Posterior vena cava (tissue), 2 donors: Measurements from ENCODE around the gene DCXR. TPM values are rescaled to one million over a fixed set of nuclear protein-coding genes. Genes with fewer than 3 reads are reported as not detected.
A peak's percentile ranks its signal among the peaks of the same experiment; 100 is the strongest.

Source experiments
- DNase-seq: peaks from one replicate; pipeline ENCODE4 v3.0.0-alpha.2; 2020; ENCODE audit warnings: low spot score
- intact Hi-C, 2 donors: fragments of 100-400 bp; cut with DNase I; formaldehyde crosslinking; loops; one replicate each; pipeline versions ENCODE4 v1.14.1 to v1.14.2; 2022 to 2023
- total RNA-seq, 2 donors: library from RNA; stranded (reverse); fragmentation: NEBNext Ultra II Directional; extraction: Animal tissue kit (Norgen Biotek cat#: 25700); gene quantifications; one replicate each; pipeline ENCODE4 v1.2.1, GENCODE V29; 2021
- donor health status: DM: yes; HTN: yes; CAD: no.
- donor health status: DM: yes; HTN: yes; CAD: no.

Gene DCXR
- total RNA-seq, 2 donors from 2014 or later = 44.1 to 52.1 TPM

DNA sequence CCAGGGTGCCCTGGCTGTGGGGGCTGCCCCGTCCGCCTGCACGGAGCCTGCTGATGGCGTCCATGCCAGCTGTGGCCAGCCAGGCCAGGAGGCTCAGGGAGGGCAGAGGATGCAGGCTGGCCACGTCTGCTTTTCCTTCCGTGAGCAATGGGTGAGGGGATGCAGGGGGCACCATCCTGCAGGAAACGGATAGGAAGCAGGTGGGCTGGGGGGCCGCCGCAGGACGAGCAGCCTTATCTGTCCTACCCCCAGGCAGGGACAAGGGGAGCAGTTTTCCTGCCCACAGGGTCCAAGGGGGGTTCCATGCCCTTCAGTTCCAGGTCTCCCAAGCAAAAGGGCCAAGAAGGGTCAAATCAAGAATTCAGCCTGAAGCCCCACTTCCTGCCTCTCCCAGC is 21.4 kb upstream of the DCXR start:
- intact Hi-C loops = no loop called here
- DNase-seq = no peak

DNA sequence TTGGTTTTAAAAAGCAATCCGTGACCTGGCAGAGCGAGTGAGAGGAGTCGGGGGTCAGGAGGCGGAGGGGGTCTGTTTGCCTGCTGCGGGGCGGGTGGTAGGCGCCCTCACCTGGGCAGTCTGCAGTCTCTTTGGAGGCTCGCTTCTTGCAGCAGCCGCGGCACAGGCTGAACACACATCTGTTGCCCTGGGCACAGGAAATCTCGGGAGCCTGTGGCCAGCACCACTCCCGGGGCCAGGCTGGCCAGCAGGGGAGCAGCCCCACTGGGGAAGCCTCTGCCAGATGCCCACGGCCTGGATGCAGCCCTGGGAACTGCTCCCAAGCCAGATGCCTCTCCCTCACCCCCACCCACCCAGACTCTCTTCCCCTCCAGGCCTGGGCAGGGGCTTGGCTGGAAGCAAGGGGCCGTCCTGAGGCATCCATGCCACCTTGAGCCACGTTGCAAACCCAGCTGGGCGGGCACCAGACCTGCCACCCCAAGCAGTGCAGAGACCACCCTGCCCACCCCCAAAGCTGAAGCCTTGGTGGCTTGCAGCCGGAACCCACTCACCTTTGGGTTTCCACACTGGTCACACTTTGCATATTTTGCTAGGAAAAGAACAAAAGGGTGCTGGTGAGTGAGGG is 20.8 kb upstream of the DCXR start:
- DNase-seq = no peak
- intact Hi-C loops = no loop called here

DNA sequence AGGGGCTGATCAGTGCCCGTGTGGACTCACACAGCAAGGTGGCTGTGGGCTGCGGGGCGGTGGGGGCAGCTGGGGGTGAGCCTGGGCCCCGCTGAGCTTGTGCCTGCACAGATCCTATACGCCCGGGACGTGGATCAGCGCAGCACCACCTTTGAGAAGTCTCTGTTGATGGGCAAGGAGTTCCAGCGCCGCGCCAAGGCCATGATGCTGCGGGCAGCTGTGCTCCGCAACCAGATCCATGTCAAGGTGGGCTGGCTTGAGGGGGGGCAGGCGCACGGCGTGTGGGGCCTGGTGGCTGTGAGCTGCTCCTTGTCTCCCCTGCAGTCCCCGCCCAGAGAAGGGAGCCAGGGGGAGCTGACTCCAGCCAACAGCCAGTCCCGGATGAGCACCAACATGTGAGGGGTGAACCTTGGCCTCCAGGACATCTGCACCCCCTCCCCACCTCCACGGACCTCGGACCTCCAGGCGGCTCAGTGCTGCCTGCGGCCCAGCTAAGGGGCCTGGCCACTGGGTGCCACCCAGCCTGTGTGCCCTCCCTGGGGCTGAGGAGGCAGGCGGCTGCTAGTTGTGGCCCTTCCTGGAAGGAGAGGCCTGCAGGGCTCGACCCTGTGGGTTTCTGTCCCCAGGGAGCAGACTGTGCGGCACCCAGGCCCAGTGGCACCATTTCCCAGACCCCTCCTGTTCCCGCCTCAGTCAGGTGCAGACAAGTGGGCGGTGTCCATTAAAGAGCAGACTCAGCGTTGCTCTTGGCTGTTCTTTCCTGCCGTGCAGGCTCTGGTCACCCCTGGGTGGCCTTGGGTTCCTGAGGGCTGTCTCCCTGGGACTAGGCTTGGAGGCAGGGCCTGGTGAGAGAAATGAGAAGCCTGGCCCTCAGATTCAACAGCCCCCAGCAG is 19.5 kb upstream of the DCXR start:
- intact Hi-C loops = no loop called here
- DNase-seq = no peak

DNA sequence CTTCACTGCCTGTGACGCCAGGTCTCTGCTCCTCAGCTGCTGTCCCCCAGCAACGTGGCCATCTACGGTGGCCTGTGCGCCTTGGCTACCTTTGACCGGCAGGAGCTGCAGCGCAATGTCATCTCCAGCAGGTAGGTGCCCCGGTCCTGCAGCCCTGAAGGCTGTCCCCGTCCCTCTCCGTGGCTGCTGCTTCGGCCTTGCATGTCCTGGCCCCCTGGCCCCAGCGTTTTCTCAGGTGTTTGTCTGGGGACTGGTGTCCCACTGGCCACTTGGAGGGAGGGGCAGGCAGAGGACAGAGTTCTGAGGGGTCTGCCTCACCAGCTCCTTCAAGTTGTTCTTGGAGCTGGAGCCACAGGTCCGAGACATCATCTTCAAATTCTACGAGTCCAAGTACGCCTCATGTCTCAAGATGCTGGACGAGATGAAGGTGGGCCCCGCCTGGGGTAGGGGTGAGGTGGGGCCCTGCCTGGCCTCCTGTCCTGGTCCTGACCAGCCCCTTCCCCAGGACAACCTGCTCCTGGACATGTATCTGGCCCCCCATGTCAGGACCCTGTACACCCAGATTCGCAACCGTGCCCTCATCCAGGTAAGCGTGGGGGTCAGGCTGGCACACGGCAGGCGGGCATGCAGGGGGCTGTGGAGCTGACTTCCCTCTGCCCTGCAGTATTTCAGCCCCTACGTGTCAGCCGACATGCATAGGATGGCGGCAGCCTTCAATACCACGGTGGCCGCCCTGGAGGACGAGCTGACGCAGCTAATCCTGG is 18.6 kb upstream of the DCXR start:
- intact Hi-C loops = loop anchor here in 1 of 2 donors (1.0 kb wide), 1 partner anchor 19 kb away; no protein-coding TSS in a partner anchor
- DNase-seq = no peak

DNA sequence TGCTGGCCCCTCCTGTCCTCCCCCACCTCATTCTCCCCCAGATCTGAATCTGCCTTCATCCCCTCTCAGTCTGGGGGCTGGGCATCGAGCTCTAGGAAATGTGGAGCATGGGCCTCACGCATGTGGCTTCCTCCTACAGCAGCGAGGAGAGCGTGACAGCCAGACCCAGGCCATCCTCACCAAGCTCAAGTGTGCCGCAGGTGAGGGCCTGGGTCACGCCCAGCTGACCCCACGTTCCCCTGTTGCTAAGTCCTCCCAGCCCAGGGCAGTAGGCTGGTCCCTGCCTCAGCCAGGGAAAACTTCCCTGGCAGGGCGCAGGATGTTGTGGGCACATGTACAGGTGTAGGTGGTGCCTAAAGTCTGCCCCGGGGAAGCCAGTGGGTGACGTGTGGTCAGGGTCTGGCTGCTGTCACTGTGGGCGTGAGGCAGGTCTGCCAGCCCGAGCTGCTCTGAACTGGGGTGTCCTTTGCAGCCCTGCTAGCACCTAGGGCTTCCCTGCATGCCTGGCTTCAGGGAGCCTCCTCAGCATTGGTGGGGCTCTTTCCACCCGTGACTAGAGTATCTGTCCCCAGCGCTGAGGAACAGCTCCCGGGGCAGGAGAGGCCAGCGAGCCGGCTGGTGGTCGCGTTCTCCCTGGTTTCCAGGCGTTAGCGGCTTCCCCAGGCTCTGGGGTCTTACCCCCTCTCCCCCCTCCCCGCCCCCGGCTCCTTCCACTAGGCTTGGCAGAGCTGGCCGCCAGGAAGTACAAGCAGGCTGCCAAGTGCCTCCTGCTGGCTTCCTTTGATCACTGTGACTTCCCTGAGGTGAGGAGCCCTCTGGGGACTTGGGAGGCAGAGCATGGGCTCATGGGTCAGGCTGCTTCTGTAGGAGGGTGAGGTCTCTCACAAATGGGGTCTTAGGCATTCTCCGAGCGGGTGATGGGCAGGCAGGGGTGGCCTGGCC is 17.8 kb upstream of the DCXR start:
- intact Hi-C loops = loop anchor here in 1 of 2 donors (1.0 kb wide), 1 partner anchor 20 kb away; no protein-coding TSS in a partner anchor
- no peak for DNase-seq

DNA sequence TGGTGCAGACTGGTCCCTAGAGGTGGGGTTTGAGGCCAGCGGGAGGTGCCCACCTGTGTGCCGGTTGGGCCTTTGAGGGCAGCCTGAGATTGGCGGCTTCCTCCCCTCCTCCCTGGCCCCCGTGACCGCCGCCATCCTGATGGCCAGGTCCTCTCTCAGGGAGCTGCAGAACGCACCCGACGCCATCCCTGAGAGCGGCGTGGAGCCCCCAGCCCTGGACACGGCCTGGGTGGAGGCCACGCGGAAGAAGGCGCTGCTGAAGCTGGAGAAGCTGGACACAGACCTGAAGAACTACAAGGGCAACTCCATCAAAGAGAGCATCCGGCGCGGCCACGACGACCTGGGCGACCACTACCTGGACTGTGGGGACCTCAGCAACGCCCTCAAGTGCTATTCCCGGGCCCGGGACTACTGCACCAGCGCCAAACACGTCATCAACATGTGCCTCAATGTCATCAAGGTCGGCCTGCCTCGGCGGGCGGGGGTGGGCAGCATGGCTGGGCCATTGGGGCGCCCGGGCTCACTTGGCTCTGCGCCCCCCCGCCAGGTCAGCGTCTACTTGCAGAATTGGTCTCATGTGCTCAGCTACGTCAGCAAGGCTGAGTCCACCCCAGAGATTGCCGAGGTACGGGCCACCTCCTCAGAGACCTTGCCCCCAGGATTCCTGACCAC is 17.0 kb upstream of the DCXR start:
- DNase-seq = no peak
- intact Hi-C loops = loop anchor here in 1 of 2 donors (1.0 kb wide), 1 partner anchor 21 kb away; no protein-coding TSS in a partner anchor

DNA sequence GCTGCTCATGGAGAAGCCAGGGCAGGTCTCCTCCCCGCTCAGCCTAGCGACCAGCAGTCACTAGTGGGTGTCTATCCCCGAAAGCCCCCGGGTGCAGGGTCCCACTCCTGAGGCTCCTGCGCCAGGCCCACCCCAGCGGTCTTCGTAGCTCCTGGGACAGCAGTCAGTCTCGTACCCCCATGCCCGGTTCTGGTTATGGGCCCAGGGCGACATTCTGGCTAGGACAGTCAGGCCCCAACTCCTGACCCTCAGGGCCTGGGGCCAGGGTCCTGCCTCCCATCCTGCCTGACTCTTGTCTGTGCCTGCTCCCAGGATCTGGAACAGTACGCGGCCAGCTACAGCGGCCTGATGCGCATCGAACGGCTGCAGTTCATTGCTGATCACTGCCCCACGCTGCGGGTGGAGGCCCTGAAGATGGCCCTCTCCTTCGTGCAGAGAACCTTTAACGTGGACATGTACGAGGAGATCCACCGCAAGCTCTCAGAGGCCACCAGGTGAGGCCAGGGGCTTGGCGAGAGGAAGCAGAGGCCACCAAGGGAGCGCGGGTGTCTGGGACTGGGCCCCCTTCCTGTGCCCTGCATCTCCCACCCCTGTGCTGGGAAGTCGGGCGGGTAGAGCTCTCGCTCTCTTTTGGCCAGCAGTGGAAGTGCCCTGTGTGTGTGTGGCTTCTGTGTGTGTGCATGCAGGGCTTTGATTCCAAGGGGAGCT is 16.2 kb upstream of the DCXR start:
- intact Hi-C loops = no loop called here
- DNase-seq = no peak

DNA sequence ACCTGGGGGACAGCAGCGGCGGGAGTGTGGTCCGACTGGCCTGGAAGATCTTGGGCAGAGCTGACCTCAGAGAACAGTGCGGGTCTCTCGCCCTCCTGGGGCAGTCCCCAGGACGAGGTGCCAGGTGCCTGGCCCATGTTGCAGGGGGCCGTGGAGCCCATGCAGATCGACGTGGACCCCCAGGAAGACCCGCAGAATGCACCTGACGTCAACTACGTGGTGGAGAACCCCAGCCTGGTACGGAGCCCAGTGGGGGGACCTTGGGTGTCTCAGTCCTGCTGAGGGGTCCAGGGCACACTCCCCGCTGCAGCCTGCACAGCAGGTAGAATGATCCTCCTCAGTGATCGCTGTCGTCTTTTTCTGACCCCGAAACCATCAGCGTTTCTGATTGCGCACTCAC is 15.6 kb upstream of the DCXR start:
- intact Hi-C loops = no loop called here
- no peak for DNase-seq

DNA sequence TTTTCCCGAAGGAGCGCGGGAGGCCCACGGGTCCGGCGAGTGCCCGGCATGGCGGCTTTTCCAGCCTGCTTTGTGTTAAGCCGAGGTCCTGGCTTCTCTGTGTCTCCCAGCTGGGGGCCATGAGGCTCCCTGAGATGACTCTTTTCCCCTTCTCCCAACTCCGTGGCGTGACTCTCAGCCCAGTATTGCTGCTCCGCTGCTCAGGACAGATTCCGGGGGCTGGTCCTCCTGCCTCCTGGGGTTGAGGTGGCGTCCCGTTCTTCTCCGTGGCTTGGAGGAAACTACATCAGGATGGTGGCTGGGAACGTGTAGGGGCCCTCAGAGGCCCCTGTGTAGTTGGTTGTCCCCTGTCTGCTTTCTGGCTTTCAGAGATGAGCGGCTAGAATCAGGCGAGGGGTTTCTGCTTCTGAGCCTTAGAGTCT is 15.2 kb upstream of the DCXR start:
- intact Hi-C loops = no loop called here
- DNase-seq = no peak

DNA sequence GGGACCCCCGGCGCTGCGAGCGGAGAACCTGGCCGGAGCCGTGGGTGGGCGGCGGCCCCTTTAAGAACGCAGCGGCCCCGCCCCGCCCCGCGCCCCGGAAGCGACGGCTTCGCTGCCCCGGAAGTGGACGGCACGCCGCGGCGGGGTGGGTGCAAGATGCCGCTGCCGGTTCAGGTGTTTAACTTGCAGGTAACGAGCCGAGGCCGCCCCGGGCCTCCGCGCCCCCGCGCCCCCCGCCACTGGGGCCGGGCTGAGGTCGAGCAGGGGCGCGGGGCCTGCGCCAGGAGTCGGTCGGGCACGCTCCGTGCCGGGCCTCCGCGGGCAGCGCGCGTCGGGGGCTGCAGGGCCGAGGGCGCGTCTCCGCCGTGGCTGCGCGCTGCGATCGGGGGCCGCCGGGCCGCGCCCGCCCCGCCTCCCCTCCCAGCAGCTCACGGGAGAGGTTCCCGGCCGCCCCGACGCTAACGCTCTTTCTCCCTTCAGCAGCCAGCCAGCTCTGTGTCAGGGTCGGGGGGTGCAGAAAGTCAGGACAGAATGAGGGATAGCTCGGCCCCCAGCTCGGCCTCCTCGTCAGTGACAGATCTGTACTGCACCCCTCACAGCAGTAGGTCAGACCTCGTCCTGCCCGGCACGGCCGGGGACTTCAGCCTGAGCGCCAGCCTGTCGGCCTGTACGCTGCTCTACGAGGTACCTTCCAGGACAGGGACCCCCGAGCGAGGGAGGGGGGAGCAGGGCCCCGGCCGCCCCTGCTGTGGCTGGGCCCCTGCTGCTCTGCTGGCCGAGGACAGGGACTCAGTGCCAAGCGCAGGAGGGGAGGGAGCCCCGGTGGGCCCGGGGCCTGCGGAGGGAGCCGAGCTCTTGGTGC is 14.5 kb upstream of the DCXR start, which contains the start of the genes GPS1 and RFNG:
Gene GPS1, plus strand, starts transcription at position 123 of the 862 bp plus-strand sequence. Its CDS starts 34 bp downstream, at position 157.
Gene RFNG, minus strand, starts transcription at position 36 of the 862 bp plus-strand sequence. CDS start 45 bp downstream, outside the sequence.
- intact Hi-C loops = no loop called here
- peak; percentile 94 for DNase-seq

DNA sequence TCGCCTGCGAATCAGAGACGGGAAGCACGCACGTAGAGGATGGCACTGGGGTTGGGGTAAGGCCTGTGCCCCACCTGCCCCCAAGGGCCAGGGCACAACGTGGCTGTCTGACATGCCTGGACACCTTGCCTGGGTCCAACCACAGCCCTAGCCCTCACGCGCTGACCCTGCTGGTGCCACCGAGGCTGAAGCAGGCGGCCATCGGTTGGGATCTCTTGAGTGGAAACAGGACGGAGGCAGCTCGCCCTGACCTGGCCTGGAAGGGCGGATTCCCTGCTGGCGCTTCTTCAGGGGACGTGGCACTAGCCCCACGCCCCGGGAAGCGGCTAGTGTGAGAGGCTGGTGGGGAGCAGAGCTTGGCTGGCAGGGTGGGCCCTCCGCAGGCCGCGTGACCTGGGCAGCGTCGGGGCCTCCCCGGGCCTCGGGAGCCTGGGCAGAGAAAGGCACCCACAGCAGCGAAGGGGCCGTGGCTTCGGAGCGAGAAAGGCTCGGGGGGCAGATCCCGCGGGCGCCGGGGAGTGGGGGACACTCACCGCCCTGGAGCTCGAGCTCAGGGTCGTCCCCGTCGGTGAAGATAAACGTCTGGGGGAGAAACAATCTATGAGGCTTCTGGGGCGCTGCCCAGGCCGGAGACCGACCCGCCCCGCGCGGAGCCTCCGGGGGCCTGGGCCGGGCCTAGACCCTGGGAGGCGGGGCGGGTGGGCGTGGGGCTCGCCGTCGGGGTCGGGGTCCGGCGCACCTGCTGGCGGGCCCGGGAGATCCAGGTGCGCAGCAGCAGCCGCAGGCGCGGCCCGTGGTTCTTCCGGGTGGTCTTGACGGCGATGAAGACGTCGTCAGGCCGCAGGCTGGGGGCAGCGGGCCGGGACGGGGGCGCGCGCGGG is 13.5 kb upstream of the DCXR start:
- no peak for DNase-seq
- intact Hi-C loops = no loop called here

DNA sequence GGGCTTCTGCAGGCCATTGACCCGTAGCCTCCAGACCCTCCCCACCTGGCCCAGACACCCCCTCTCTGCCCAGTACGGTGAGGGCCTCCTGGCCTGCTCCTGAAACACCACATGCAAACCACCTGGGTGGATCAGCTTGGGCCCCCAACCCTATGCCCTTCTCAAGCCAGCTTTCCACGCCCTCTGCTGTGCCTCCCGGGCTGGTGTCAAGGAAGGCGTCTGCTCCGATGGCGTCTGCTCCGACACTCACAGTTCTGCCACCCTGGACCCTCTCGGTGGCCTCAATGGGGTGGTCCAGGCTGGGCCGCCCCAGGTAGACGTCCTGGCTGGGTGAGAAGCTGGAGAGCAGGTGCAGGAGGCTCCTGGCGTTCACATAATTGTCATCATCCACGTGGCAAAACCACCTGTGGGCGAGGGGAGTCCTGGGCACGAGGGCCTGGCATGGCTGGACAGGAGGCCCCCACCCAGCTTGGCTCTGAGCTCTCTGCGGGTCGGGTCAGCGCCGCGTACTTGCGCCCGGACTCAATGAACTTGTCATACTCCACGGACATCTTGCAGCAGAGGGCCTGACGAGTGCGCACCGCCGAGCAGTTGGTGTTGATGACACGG is 12.8 kb upstream of the DCXR start:
- intact Hi-C loops = no loop called here
- no peak for DNase-seq

DNA sequence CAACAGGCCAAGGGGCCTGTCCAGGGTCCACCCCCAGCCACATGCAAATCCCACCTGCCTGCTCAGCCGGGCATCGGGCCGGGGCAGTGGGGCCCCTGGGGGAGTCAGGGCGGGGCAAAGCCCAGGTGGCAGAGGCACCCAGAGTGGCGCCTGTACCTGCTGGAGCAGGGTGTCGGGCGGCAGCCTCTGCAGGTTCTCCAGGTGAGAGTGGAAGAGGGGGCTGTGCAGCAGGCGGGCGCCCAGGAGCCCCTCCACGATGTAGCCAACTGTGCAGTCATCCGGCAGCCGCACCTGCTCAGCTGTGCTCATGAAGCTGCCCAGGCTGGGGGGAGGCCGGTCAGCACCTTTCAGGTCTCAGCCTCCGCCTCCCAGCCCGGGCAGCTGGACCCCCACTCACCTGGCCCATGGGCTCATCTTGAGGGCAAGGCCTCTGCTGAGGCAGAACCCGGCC is 12.0 kb upstream of the DCXR start:
- no peak for DNase-seq
- intact Hi-C loops = no loop called here

DNA sequence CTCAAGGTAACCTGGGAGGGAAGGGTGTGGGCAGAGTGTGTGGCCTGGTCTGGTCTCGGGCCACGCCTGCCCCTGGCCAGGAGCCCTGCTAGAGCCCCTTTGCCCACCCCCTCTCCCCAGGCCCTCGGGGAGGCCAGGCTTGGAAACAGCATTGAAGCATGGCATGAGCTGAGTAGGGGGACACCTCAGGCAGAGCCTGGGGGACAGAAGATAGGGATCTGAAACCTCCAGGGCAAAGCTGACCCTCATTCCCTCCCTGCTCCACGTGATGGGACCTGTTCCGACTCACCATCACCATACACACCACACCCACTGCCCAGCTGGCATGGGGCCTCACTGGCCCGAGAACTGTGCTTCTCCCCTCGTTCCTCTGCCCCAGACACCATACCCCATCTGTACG is 11.6 kb upstream of the DCXR start:
- no peak for DNase-seq
- intact Hi-C loops = no loop called here

DNA sequence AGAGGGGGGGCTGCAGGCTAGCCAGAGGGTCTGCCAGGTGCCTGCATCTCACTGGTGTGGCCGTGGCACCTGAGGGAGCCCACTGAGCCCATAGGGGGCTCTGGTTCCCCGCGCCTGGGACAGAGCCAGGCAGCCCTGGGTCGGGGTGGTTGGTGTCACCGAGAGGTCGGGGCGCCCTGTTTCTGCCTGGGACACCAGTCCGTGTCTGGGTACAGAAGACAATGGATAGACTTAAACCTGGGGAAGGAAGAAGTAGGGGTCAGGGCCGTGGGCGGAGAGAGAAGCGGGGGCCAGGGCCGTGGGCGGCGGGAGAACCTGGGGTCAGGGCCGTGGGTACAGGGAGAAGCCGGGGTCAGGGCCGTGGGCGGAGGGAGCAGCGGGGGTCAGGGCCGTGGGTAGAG is 11.1 kb upstream of the DCXR start:
- intact Hi-C loops = no loop called here
- no peak for DNase-seq
